H1 (cell line): ENCODE measurements around the gene BTNL2. TPM values are rescaled to one million over a fixed set of nuclear protein-coding genes. Genes with fewer than 3 reads are reported as not detected.

ENCODE experiments used
- CTCF ChIA-PET: fragments of 300-600 bp; sonication (Branson Sonifier 250); formaldehyde crosslinking; loops from one replicate; lab custom pipeline; 2021; ENCODE audit not compliant: partially characterized antibody; lab: Charles Lee
- POLR2A ChIA-PET: fragments of 300-600 bp; sonication (Branson Sonifier 250); formaldehyde crosslinking; loops from one replicate; lab custom pipeline; 2021; ENCODE audit warnings: inconsistent platforms; ENCODE audit not compliant: partially characterized antibody; lab: Charles Lee
- DNase-seq, 2 experiments: peaks; one replicate each; pipeline versions ENCODE4 v3.0.0 to v3.0.0-alpha.2; 2010 to 2022; ENCODE audit warnings: low spot score in 2 of 2, low read depth in 1 of 2, mixed read lengths in 1 of 2
- FAIRE-seq: peaks from 2 replicates; lab custom pipeline; 2011; peaks lifted over from hg19 to GRCh38; lab: Jason Lieb, UNC
- H2AFZ ChIP-seq: 2 replicates; pipeline ENCODE4 v1.8.1; 2012; ENCODE audit warnings: low read length, inconsistent platforms
- H2AK5ac ChIP-seq: 2 replicates; pipeline ENCODE4 v1.6.1; 2013; ENCODE audit warnings: low read depth, low read length
- H2BK120ac ChIP-seq: replicated peaks from 2 replicates; pipeline ENCODE3; 2013; ENCODE audit warnings: low read depth, low read length, inconsistent platforms
- H2BK12ac ChIP-seq: 2 replicates; pipeline ENCODE4 v1.6.1; 2013; ENCODE audit warnings: low read depth, low read length
- H2BK15ac ChIP-seq: 2 replicates; pipeline ENCODE4 v1.6.1; 2013; ENCODE audit warnings: low read length
- H2BK20ac ChIP-seq: 2 replicates; pipeline ENCODE4 v1.6.1; 2013; ENCODE audit warnings: low read length
- H2BK5ac ChIP-seq: 2 replicates; pipeline ENCODE4 v1.6.1; 2013; ENCODE audit warnings: low read depth, low read length
- H3K14ac ChIP-seq: 2 replicates; pipeline ENCODE4 v1.6.1; 2013; ENCODE audit warnings: inconsistent platforms; ENCODE audit not compliant: insufficient read length
- H3K18ac ChIP-seq: 2 replicates; pipeline ENCODE4 v1.6.1; 2013; ENCODE audit warnings: low read length; ENCODE audit errors: extremely low read depth
- H3K23ac ChIP-seq: 2 replicates; pipeline ENCODE4 v1.6.1; 2013; ENCODE audit warnings: inconsistent platforms; ENCODE audit not compliant: insufficient read length
- H3K23me2 ChIP-seq: 2 replicates; pipeline ENCODE4 v1.6.1; 2013; ENCODE audit warnings: low read depth, low read length
- H3K27ac ChIP-seq: 2 replicates; pipeline ENCODE4 v1.6.1; 2011; ENCODE audit warnings: low read depth, low read length, inconsistent platforms
- H3K27me3 ChIP-seq, 4 experiments: replicated peaks in 1 of 4; 1 replicate in 1 of 4; 2 replicates in 3 of 4; pipeline versions ENCODE4 v1.6.1 to v1.8.1; 2011 to 2013; ENCODE audit warnings: low read length in 3 of 4, mild to moderate bottlenecking in 3 of 4, inconsistent platforms in 2 of 4, mixed read lengths in 2 of 4, moderate library complexity in 1 of 4; ENCODE audit not compliant: control insufficient read depth in 3 of 4, insufficient read depth in 3 of 4; ENCODE audit errors: extremely low read depth in 1 of 4
- H3K36me3 ChIP-seq, 4 experiments: 2 replicates each; pipeline versions ENCODE4 v1.6.1 to v1.8.1; 2011 to 2013; ENCODE audit warnings: mild to moderate bottlenecking in 4 of 4, low read length in 3 of 4, moderate library complexity in 2 of 4, control low read depth in 1 of 4, inconsistent platforms in 1 of 4; ENCODE audit not compliant: insufficient read depth in 4 of 4, control insufficient read depth in 2 of 4
- H3K4ac ChIP-seq: replicated peaks from 2 replicates; pipeline ENCODE3; 2013; ENCODE audit warnings: low read length, low read depth, mixed read lengths, inconsistent platforms; ENCODE audit not compliant: insufficient read length
- H3K4me1 ChIP-seq, 4 experiments: replicated peaks in 1 of 4; 1 replicate in 1 of 4; 2 replicates in 3 of 4; pipeline versions ENCODE4 v1.6.1 to v1.8.1; 2011 to 2013; ENCODE audit warnings: low read length in 3 of 4, inconsistent platforms in 2 of 4, mixed read lengths in 1 of 4; ENCODE audit not compliant: insufficient read depth in 4 of 4, control insufficient read depth in 3 of 4
- H3K4me2 ChIP-seq, 2 experiments: 2 replicates each; pipeline versions ENCODE4 v1.6.1 to v1.8.1; 2011 to 2013; ENCODE audit warnings: low read depth in 2 of 2, low read length in 2 of 2, control low read depth in 1 of 2, inconsistent platforms in 1 of 2, mild to moderate bottlenecking in 1 of 2; ENCODE audit not compliant: insufficient read depth in 1 of 2
- H3K4me3 ChIP-seq, 4 experiments: fragments of 200-600, 300-600 bp in 1 of 4; sonication (generic), shearing (Covaris generic), sonication (Bioruptor Twin) in 1 of 4; 2 replicates each; pipeline versions ENCODE4 v1.5.1 to v1.8.1; 2011 to 2016; ENCODE audit warnings: low read length in 4 of 4, low read depth in 3 of 4, control low read depth in 2 of 4, inconsistent platforms in 2 of 4, mild to moderate bottlenecking in 2 of 4, mixed read lengths in 1 of 4, moderate library complexity in 1 of 4; ENCODE audit not compliant: insufficient read depth in 2 of 4; ENCODE audit errors: extremely low read depth in 1 of 4
- H3K56ac ChIP-seq: replicated peaks from 2 replicates; pipeline ENCODE3; 2013; ENCODE audit warnings: low read depth, mild to moderate bottlenecking, mixed read lengths, low read length, inconsistent platforms; ENCODE audit not compliant: insufficient read length
- H3K79me1 ChIP-seq: 2 replicates; pipeline ENCODE4 v1.6.1; 2013; ENCODE audit warnings: low read depth, low read length, control low read depth
- H3K79me2 ChIP-seq, 2 experiments: 2 replicates each; pipeline versions ENCODE4 v1.6.1 to v1.8.1; 2012 to 2013; ENCODE audit warnings: low read length in 2 of 2, mild to moderate bottlenecking in 2 of 2, inconsistent platforms in 1 of 2; ENCODE audit not compliant: insufficient read depth in 2 of 2, control insufficient read depth in 1 of 2
- H3K9ac ChIP-seq, 4 experiments: replicated peaks in 1 of 4; 1 replicate in 1 of 4; 2 replicates in 3 of 4; pipeline versions ENCODE4 v1.6.1 to v1.8.1; 2011 to 2013; ENCODE audit warnings: low read depth in 3 of 4, low read length in 3 of 4, control low read depth in 2 of 4, mild to moderate bottlenecking in 2 of 4, moderate library complexity in 2 of 4, inconsistent platforms in 1 of 4; ENCODE audit errors: extremely low read depth in 1 of 4
- H3K9me3 ChIP-seq, 2 experiments: 2 replicates each; pipeline versions ENCODE4 v1.6.1 to v1.8.1; 2012 to 2013; ENCODE audit warnings: mild to moderate bottlenecking in 2 of 2, moderate library complexity in 2 of 2, control low read depth in 1 of 2, inconsistent platforms in 1 of 2, low read depth in 1 of 2, low read length in 1 of 2, mixed read lengths in 1 of 2; ENCODE audit not compliant: insufficient read depth in 2 of 2
- H4K20me1 ChIP-seq, 2 experiments: replicated peaks in 1 of 2; 2 replicates each; pipeline versions ENCODE3 to v1.8.1; 2011 to 2013; ENCODE audit warnings: inconsistent platforms in 2 of 2, low read length in 2 of 2, mild to moderate bottlenecking in 1 of 2; ENCODE audit not compliant: insufficient read depth in 2 of 2, control insufficient read depth in 1 of 2
- H4K5ac ChIP-seq: 2 replicates; pipeline ENCODE4 v1.6.1; 2013; ENCODE audit warnings: low read length, low read depth, mixed read lengths, inconsistent platforms; ENCODE audit not compliant: insufficient read length
- H4K8ac ChIP-seq: 2 replicates; pipeline ENCODE4 v1.8.0; 2013; ENCODE audit warnings: mild to moderate bottlenecking, moderate library complexity, low read length, inconsistent platforms; ENCODE audit not compliant: insufficient read depth; ENCODE audit errors: extremely low read depth
- H4K91ac ChIP-seq: replicated peaks from 2 replicates; pipeline ENCODE3; 2013; ENCODE audit warnings: low read length, mixed read lengths, inconsistent platforms; ENCODE audit not compliant: insufficient read length
- ASH2L ChIP-seq: fragments of 200-600, 300-600 bp; sonication (generic); IDR thresholded peaks from one replicate; pipeline ENCODE4 v1.7.1; 2017; ENCODE audit warnings: low read length
- CTCF ChIP-seq, 3 experiments: IDR thresholded peaks; 1 replicate in 2 of 3; 2 replicates in 1 of 3; pipeline versions ENCODE4 v1.5.1 to v1.6.1; 2011; ENCODE audit warnings: low read length in 3 of 3, mild to moderate bottlenecking in 3 of 3, inconsistent platforms in 2 of 3, low read depth in 1 of 3, moderate library complexity in 1 of 3; ENCODE audit not compliant: insufficient read depth in 1 of 3; ENCODE audit errors: control extremely low read depth in 1 of 3
- KDM4A ChIP-seq: IDR thresholded peaks from one replicate; pipeline ENCODE4 v1.7.1; 2012; ENCODE audit warnings: low read depth, mild to moderate bottlenecking, moderate library complexity, low read length, inconsistent platforms; ENCODE audit not compliant: severe bottlenecking
- RAD21 ChIP-seq, 2 experiments: IDR thresholded peaks in 1 of 2; conservative IDR thresholded peaks in 1 of 2; 2 replicates each; pipeline ENCODE4 v1.6.1; 2011; ENCODE audit warnings: low read depth in 2 of 2, low read length in 2 of 2, improper control_type of control experiment in 1 of 2, inconsistent platforms in 1 of 2, mild to moderate bottlenecking in 1 of 2, moderate library complexity in 1 of 2
- RFX5 ChIP-seq: IDR thresholded peaks from 2 replicates; pipeline ENCODE4 v1.6.1; 2011; ENCODE audit warnings: low read depth, low read length, improper control_type of control experiment, borderline replicate concordance
- WGBS, 2 experiments: shearing (Covaris generic) in 1 of 2; methylation state at CpG; one replicate each; pipeline versions ENCODE4 v1.1.6 to v1.1.7; 2013 to 2015; ENCODE audit warnings: low lambda C conversion rate in 2 of 2, mixed read lengths in 2 of 2, inconsistent platforms in 1 of 2, low coverage in 1 of 2, missing lambda C conversion rate in 1 of 2; ENCODE audit not compliant: insufficient replicate concordance in 2 of 2, insufficient coverage in 1 of 2, insufficient read length in 1 of 2; ENCODE audit errors: extremely low coverage in 1 of 2, missing lambda C conversion rate in 1 of 2; 5-methylcytosine and 5-hydroxymethylcytosine counted together
- polyA plus RNA-seq, 7 experiments: library from polyadenylated mRNA; depleted of rRNA in 3 of 7; stranded (reverse) in 5 of 7; unstranded in 2 of 7; fragments of >200 nt in 5 of 7; fragments of 200-250 nt in 2 of 7; gene quantifications; 1 replicate in 5 of 7; 2 replicates in 1 of 7; 4 replicates in 1 of 7; pipeline versions ENCODE4 v1.2.1 to v1.2.3, GENCODE V29; 2011 to 2013; ENCODE audit warnings: missing spikeins in 2 of 7, mixed read lengths in 2 of 7
- total RNA-seq: library from RNA; stranded (reverse); fragmentation: NEBNext Ultra II Directional; extraction: Animal tissue kit (Norgen Biotek cat#: 25700); gene quantifications from 2 replicates; pipeline ENCODE4 v1.2.1, GENCODE V29; 2021

BTNL2 gene
- total and polyA plus RNA-seq, 2 of the 8 experiments (the other 6 are each of a cell fraction or from before 2014, with no cell fraction given) = not detected

GRCh38 chr6:32415521-32416019 is 8.6 kb upstream of the BTNL2 start:
- TF ChIP-seq RAD21 (IDR thresholded peaks at IDR 0.05 in 1 of 2, conservative IDR thresholded peaks at IDR 0.05 in 1 of 2; ENCODE audit: low read depth in 2 of 2, low read length in 2 of 2) (peak; percentile 84 to 90), RFX5 (peak; percentile 50; the same call in 1 of the 2 replicates), KDM4A (no peak), CTCF (IDR thresholded peaks at IDR 0.05; ENCODE audit: control extremely low read depth in 1 of 3, insufficient read depth in 1 of 3, low read depth in 1 of 3, low read length in 3 of 3) (peak; percentile 77 to 90 (median 82)), ASH2L (no peak)
- Histone ChIP-seq H3K23me2 (no peaks in the 10 kb centered on the region), H3K79me1 (no peaks in the 10 kb centered on the region), H3K27ac (no peak overlapping the region), H2BK12ac (no peak overlapping the region), H3K4ac (no peak overlapping the region), H4K20me1 (peaks cover 0 to 1% of the 10 kb centered on the region in 2 experiments), H3K79me2 (no peaks in the 10 kb centered on the region), H2BK5ac (no peak overlapping the region), H3K14ac (no peak overlapping the region), H4K8ac (no peak overlapping the region), H2BK15ac (no peak overlapping the region), H4K5ac (no peak overlapping the region), H2AK5ac (no peak overlapping the region), H4K91ac (no peak overlapping the region), H3K9ac (no peak overlapping the region), H2AFZ (peak overlapping the region; percentile 78; the same call in 1 of the 2 replicates), H3K27me3 (peaks cover 0 to 12% (median 1%) of the 10 kb centered on the region in 4 experiments; a peak in 1 of 7 replicates), H3K56ac (no peak overlapping the region), H3K4me2 (peak overlapping the region; percentile 45 to 61; a peak in 3 of 4 replicates), H3K23ac (no peak overlapping the region), H3K9me3 (no peaks in the 10 kb centered on the region), H3K4me1 (no peaks in the 10 kb centered on the region), H2BK120ac (no peak overlapping the region), H3K4me3 (peak overlapping the region; percentile 16 to 56 (median 21); a peak in 5 of 8 replicates), H3K18ac (no peak overlapping the region), H3K36me3 (no peaks in the 10 kb centered on the region), H2BK20ac (no peak overlapping the region)
- ChIA-PET POLR2A (no interaction called here), CTCF (interaction anchor here (0.6 to 5.7 kb wide), 21 partner anchors 9 to 453 kb away, joined by 3 to 54 read pairs (median 10); no protein-coding TSS in a partner anchor)
- WGBS, 2 experiments = 16% methylated on average over 13 of the region's 13 CpGs; no CpG with 5 or more reads in 1 of the 2 experiments
- DNase-seq (peak; percentile 41 to 89), FAIRE-seq (peak; percentile 68)
